ENCODE measurements around the gene TRIM62. TPM values are rescaled to one million over a fixed set of nuclear protein-coding genes. Genes with fewer than 3 reads are reported as not detected.

TRIM62 gene
- total and polyA plus RNA-seq, 2 experiments from 2014 or later, result 2.5 to 4.2 TPM

DNA sequence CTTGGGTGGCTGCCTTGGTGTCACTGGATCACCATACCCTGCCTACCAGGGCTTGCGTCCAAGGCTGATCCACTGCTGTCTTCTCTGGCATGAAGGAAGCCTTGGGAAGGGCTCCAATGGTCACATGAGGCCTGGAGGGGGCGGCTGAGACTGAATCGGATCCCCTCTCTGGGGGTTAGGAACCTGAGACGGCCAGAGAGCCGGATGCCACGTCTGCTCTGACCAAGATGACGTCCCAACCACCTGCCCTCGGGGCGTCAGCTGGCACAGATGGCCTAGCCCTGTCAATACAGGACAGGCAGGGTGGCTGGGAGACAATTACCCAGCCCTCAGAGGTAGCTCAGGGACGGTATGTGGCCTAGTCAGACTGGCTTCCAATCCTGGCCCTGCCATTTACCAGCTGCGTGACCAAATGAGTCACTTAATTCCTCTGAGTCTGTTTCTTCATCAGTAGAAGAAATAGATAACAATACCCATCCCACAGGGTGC lies 5.4 kb downstream of the TRIM62 start:
- TF ChIP-seq EZH2phosphoT487 (IDR thresholded peaks at IDR 0.05; ENCODE audit: low read depth, severe bottlenecking, unreplicated experiment) (no peak), EZH2 (IDR thresholded peaks at IDR 0.05; ENCODE audit: borderline replicate concordance) (no peak), CTCF (IDR thresholded peaks at IDR 0.05; ENCODE audit: poor library complexity) (no peak)
- Histone ChIP-seq H3K4me2 (no peak overlapping the region), H3K4me3 (no peak overlapping the region), H3K36me3 (replicated peaks; ENCODE audit: insufficient read depth, low read depth) (no peaks in the 10 kb centered on the region), H4K20me1 (ENCODE audit: insufficient read depth, poor library complexity, severe bottlenecking) (no peaks in the 10 kb centered on the region), H3K27ac (no peak overlapping the region), H3K79me2 (no peaks in the 10 kb centered on the region), H3K27me3 (no peaks in the 10 kb centered on the region), H3K9me2 (replicated peaks; ENCODE audit: insufficient read depth) (no peaks in the 10 kb centered on the region), H3K9me3 (ENCODE audit: low read depth) (no peaks in the 10 kb centered on the region), H3K4me1 (ENCODE audit: insufficient read depth) (no peaks in the 10 kb centered on the region), H2AFZ (no peak overlapping the region)
- DNase-seq (ENCODE audit: low spot score), result no peak
- 83% methylated on average over 11 of the region's 11 CpGs for WGBS (ENCODE audit: low lambda C conversion rate, missing lambda C conversion rate)

DNA sequence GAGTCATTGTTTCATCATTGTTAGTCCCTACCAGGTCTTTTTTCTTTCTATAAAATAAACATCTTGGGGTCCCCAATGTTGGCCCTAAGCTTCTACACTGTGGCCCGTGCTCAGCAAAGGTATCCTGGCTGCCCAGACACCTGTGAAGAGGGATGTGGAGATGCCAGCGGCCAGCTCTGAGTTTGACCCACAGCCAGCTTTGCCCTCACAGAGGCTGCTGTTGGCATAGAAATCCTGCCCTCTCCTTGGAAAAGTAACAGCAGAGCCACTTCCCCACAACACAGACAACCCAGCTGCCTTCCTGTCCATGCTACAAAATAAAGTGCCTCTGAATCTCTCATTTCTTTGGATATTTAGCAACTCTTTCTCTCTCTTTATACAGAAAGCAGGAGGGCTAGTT lies 6.0 kb downstream of the TRIM62 start:
- Histone ChIP-seq H3K36me3 (replicated peaks; ENCODE audit: insufficient read depth, low read depth) (no peaks in the 10 kb centered on the region), H3K79me2 (no peaks in the 10 kb centered on the region), H3K9me2 (replicated peaks; ENCODE audit: insufficient read depth) (no peaks in the 10 kb centered on the region), H2AFZ (no peak overlapping the region), H3K9me3 (ENCODE audit: low read depth) (no peaks in the 10 kb centered on the region), H3K27me3 (no peaks in the 10 kb centered on the region), H3K27ac (no peak overlapping the region), H4K20me1 (ENCODE audit: insufficient read depth, poor library complexity, severe bottlenecking) (no peaks in the 10 kb centered on the region), H3K4me2 (no peak overlapping the region), H3K4me3 (no peak overlapping the region), H3K4me1 (ENCODE audit: insufficient read depth) (no peaks in the 10 kb centered on the region)
- 98% methylated on average over 2 of the region's 2 CpGs for WGBS (ENCODE audit: low lambda C conversion rate, missing lambda C conversion rate)
- TF ChIP-seq CTCF (IDR thresholded peaks at IDR 0.05; ENCODE audit: poor library complexity) (no peak), EZH2phosphoT487 (IDR thresholded peaks at IDR 0.05; ENCODE audit: low read depth, severe bottlenecking, unreplicated experiment) (no peak), EZH2 (IDR thresholded peaks at IDR 0.05; ENCODE audit: borderline replicate concordance) (no peak)
- DNase-seq (ENCODE audit: low spot score), result no peak

DNA sequence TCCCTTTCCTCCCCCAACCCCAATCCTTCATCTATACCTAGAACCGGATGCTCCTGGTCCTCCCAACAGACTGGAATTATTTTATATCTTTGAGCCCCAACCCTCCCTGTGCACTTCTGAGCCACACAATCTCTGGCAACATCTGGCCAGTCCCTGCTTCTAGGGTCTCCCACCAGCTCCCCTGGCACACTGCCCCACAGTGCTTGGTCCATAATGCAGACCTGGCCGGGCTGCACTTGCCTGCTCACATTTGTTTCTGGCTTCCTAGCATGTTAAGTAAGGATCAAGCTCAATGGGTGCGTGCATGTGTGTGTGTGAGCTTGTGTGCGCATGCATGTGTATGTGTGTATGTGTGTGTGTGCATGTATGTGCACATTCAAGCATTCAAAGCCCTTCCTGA lies 8.8 kb downstream of the TRIM62 start:
- H3K27me3 ChIP-seq, result no peaks in the 10 kb centered on the region
- 72% methylated on average over 4 of the region's 4 CpGs for WGBS (ENCODE audit: low lambda C conversion rate, missing lambda C conversion rate)
- no peaks in the 10 kb centered on the region for H3K79me2 ChIP-seq

More for the DNA sequence above, 8.8 kb downstream of the TRIM62 start:
- H3K9me3 ChIP-seq (ENCODE audit: low read depth), result no peaks in the 10 kb centered on the region
- no peaks in the 10 kb centered on the region for H3K9me2 ChIP-seq (replicated peaks; ENCODE audit: insufficient read depth)
- no peak overlapping the region for H2AFZ ChIP-seq
- no peak for DNase-seq (ENCODE audit: low spot score)
- no peaks in the 10 kb centered on the region for H3K36me3 ChIP-seq (replicated peaks; ENCODE audit: insufficient read depth, low read depth)
- H3K4me2 ChIP-seq, result no peak overlapping the region
- no peak overlapping the region for H3K4me3 ChIP-seq
- H4K20me1 ChIP-seq (ENCODE audit: insufficient read depth, poor library complexity, severe bottlenecking), result no peaks in the 10 kb centered on the region
- no peak for TF ChIP-seq EZH2phosphoT487 (IDR thresholded peaks at IDR 0.05; ENCODE audit: low read depth, severe bottlenecking, unreplicated experiment)
- no peak for TF ChIP-seq EZH2 (IDR thresholded peaks at IDR 0.05; ENCODE audit: borderline replicate concordance)
- no peak for TF ChIP-seq CTCF (IDR thresholded peaks at IDR 0.05; ENCODE audit: poor library complexity)
- no peak overlapping the region for H3K27ac ChIP-seq
- no peaks in the 10 kb centered on the region for H3K4me1 ChIP-seq (ENCODE audit: insufficient read depth)

All from hepatocyte (in vitro differentiated cells).